ENCODE measurements around the gene SPDYE6. TPM values are rescaled to one million over a fixed set of nuclear protein-coding genes. Genes with fewer than 3 reads are reported as not detected.

SPDYE6 gene
- total RNA-seq, 1 experiment from 2014 or later: not detected

Other genes starting within 250 kb of the SPDYE6 start
- gene SH2B2, start 69.6 kb downstream of the SPDYE6 start, total RNA-seq (2014; rRNA removed; shearing (Covaris generic)): 1.8 and 3.3 TPM in 2 replicates
- 20.9 and 24.5 TPM in 2 replicates for gene PRKRIP1, start 39.9 kb upstream of the SPDYE6 start, total RNA-seq (2014; rRNA removed; shearing (Covaris generic))
- gene ORAI2, start 77.1 kb upstream of the SPDYE6 start, total RNA-seq (2014; rRNA removed; shearing (Covaris generic)): 35.9 and 37.3 TPM in 2 replicates
- gene ALKBH4, start 108.4 kb upstream of the SPDYE6 start, total RNA-seq (2014; rRNA removed; shearing (Covaris generic)): 45.7 and 52.7 TPM in 2 replicates
- gene LRWD1, start 108.5 kb upstream of the SPDYE6 start, total RNA-seq (2014; rRNA removed; shearing (Covaris generic)): 30.6 and 42.1 TPM in 2 replicates
- gene POLR2J, start 122.5 kb upstream of the SPDYE6 start, total RNA-seq (2014; rRNA removed; shearing (Covaris generic)): 42.0 and 53.2 TPM in 2 replicates
- gene RASA4B, start 161.3 kb upstream of the SPDYE6 start, total RNA-seq (2014; rRNA removed; shearing (Covaris generic)): 0.83 and 2.6 TPM in 2 replicates
- gene UPK3BL2, start 187.3 kb upstream of the SPDYE6 start, total RNA-seq (2014; rRNA removed; shearing (Covaris generic)): 0.15 TPM in 1 of 2 replicates, not detected in the other
- not detected in 2 replicates for gene SPDYE2, start 194.8 kb upstream of the SPDYE6 start, total RNA-seq (2014; rRNA removed; shearing (Covaris generic))
- 4.9 and 11.9 TPM in 2 replicates for gene POLR2J3, start 216.1 kb upstream of the SPDYE6 start, total RNA-seq (2014; rRNA removed; shearing (Covaris generic))

Data from H4 (cell line).